BE2C (cell line): ENCODE results near the gene SSNA1.

Experiments used
- DNase-seq: peaks from one replicate; pipeline ENCODE4 v3.0.0-alpha.2; 2020
- H3K27me3 ChIP-seq: fragments of 250-450 bp; sonication (Bioruptor Pico); 2 replicates; pipeline ENCODE4 v1.5.1; 2020; ENCODE audit warnings: mild to moderate bottlenecking
- H3K36me3 ChIP-seq: fragments of 250-450 bp; sonication (Bioruptor Pico); 2 replicates; pipeline ENCODE4 v1.5.1; 2020; ENCODE audit warnings: mild to moderate bottlenecking
- H3K4me1 ChIP-seq: fragments of 250-450 bp; sonication (Bioruptor Pico); 2 replicates; pipeline ENCODE4 v1.5.1; 2020
- H3K4me3 ChIP-seq: 2 replicates; pipeline ENCODE4 v1.5.1; 2011; ENCODE audit warnings: low read depth, low read length
- H3K9me3 ChIP-seq: fragments of 250-450 bp; sonication (Bioruptor Pico); 2 replicates; pipeline ENCODE4 v1.5.1; 2020
- TF ChIP-seq, protein P1 (sequence below): IDR thresholded peaks from 2 replicates; pipeline ENCODE4 v1.5.1; 2012; ENCODE audit warnings: mild to moderate bottlenecking, low read depth, low read length

Gene SSNA1

DNA sequence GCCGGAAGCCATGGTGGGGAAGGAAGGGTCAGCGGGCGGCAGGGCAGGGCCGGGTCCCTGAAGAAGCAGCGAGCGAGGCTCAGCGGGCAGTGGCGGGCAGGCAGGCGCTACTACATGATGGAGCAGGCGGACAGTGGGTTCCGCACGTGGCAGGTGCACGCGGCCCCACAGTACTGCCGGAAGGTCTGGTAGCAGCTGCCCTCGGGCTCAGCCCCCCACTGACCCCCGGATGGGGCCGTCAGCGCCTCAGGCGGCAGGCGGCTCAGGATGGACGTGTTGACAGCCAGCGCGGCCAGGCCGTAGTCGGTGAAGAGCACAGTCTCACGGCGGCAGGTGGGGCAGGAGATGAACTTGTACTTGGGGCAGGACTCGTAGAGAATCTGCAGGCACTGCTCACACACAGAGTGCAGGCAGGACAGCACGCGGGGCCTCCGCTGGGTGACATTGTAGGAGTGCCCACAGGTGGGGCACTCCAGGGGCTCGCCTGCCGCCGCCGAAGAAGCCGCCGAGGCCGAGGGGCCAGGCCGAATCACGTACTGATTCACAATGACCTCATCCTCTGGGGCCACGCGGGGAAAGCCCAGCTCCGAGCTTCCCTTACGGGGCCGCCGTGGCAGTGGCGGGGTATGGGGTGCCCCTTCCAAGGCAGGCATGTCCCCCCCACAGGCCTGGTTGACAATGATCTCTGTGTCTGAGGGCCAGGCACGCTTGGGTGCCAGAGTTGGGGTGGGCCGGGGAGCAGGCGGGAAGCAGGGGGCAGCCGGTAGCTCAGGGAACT lies 32.0 kb downstream of the SSNA1 start:
- H3K4me1 ChIP-seq = peaks cover 16% of the 10 kb centered on the region
- H3K27me3 ChIP-seq = no peaks in the 10 kb centered on the region
- H3K9me3 ChIP-seq = no peaks in the 10 kb centered on the region
- no peak for DNase-seq
- no peaks in the 10 kb centered on the region for H3K36me3 ChIP-seq
- no peak overlapping the region for H3K4me3 ChIP-seq
- TF ChIP-seq, protein P1, sequence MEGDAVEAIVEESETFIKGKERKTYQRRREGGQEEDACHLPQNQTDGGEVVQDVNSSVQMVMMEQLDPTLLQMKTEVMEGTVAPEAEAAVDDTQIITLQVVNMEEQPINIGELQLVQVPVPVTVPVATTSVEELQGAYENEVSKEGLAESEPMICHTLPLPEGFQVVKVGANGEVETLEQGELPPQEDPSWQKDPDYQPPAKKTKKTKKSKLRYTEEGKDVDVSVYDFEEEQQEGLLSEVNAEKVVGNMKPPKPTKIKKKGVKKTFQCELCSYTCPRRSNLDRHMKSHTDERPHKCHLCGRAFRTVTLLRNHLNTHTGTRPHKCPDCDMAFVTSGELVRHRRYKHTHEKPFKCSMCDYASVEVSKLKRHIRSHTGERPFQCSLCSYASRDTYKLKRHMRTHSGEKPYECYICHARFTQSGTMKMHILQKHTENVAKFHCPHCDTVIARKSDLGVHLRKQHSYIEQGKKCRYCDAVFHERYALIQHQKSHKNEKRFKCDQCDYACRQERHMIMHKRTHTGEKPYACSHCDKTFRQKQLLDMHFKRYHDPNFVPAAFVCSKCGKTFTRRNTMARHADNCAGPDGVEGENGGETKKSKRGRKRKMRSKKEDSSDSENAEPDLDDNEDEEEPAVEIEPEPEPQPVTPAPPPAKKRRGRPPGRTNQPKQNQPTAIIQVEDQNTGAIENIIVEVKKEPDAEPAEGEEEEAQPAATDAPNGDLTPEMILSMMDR = no peak

DNA sequence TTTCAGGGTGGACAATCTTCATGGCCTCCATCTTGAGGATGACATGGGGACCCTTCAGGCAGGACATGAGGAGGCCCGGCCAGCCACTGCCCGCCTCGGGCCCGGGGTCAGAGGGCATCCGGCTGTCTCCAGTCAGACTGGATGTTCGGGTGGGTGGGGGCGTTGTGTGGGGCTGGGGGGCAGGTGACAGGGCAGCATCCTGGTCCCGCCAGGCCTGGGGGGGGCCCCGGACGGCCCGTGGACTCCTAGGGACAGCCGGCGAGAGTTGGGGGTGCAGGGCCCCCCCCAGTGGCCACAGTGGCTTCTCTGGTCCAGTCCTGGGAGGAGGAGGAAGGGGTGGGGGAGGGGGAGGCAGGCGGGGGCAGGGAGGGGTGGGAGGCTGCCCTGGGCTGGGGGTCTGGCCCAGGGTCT lies 32.6 kb downstream of the SSNA1 start:
- DNase-seq = no peak
- Histone ChIP-seq H3K36me3 (no peaks in the 10 kb centered on the region), H3K4me1 (peaks cover 16% of the 10 kb centered on the region), H3K27me3 (no peaks in the 10 kb centered on the region), H3K9me3 (no peaks in the 10 kb centered on the region), H3K4me3 (no peak overlapping the region)
- TF ChIP-seq, protein P1 = no peak

DNA sequence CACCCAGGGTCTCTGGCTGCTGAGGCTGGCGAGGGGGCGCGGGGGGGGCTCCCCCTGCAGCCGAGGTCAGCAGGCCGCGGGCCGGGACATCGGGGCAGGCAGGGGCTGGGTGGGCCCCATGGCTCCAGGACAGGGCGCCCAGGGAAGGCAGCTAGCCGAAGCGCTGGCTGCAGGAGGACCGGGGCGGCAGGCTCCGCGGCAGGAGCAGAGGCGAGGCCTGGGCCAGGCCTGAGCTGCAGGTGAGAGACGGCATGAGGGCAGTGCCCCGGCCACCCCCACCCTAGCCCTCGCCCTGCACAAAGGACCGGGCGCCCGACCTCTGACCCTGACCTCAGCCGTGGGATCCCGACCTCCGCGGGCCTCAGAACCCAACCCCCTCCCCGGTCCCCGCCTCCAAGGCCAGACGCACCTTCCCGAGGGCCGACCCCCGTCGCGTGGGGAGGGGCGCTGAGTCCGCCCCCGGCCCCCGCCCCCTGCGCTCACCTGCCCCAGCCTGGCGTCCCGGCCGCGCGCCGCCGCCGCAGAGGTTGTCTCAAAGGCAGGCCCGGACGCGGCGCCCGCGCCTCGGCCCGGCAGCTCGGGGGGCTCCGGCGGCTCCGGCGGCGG lies 33.1 kb downstream of the SSNA1 start:
- Histone ChIP-seq H3K27me3 (no peaks in the 10 kb centered on the region), H3K9me3 (no peaks in the 10 kb centered on the region), H3K36me3 (no peaks in the 10 kb centered on the region), H3K4me3 (peak overlapping the region; percentile 33), H3K4me1 (peaks cover 16% of the 10 kb centered on the region)
- TF ChIP-seq, protein P1 = no peak
- DNase-seq = no peak

DNA sequence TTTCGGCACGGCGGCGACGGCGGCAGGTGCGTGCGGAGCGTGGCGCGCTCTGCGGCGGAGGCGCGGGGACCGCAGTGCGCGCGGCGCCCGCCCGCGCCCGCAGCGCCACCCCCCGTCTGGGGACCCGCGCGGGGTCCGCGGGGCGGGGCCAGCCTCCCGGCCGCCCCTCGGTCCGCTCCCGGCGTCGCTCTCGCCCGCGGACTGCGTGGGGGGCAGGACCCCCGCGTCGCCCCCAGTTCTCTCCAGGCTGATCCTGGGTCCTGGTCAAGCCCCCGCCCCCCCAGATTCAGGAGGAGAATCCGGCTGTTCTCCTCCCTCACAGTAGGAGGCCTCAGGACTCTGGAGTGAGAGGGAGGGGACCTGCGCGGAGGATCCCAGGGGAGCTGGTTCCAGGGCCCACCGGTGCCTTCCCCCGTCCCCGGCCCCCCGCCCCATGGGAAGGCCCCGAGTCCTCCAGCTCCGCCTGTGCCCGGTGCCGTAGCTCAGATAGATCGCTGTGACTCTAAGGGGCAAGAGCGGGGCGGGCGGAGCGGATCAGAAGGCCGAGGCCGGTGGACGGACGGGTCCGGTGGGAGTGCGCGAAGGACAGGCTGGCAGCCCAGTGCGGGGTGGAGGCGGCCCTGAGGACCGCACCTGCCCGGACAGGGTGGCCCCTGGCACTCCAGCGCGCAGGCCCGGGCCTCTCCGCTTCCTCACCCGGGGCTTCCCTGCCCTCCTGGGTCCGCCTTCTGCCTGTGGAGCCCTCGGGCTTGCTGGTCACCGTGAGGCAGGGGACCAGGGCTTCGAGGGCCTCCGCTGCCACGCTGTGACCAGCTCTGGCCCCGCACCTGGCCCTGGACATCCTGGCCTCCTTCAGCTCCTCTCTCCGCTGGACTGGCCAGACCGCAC lies 34.0 kb downstream of the SSNA1 start, which contains the start of gene RNF208:
TSS of gene RNF208 (minus strand) at position 51 of the 888 bp plus-strand sequence. CDS start 1,028 bp downstream, outside the sequence.
- H3K4me3 ChIP-seq = peak within 1 kb of the TSS; percentile 90
- TF ChIP-seq, protein P1 = no peak
- H3K27me3 ChIP-seq = no peaks in the 10 kb centered on the region
- no peaks in the 10 kb centered on the region for H3K36me3 ChIP-seq
- no peaks in the 10 kb centered on the region for H3K9me3 ChIP-seq
- DNase-seq = no peak
- peaks cover 16% of the 10 kb centered on the region for H3K4me1 ChIP-seq

DNA sequence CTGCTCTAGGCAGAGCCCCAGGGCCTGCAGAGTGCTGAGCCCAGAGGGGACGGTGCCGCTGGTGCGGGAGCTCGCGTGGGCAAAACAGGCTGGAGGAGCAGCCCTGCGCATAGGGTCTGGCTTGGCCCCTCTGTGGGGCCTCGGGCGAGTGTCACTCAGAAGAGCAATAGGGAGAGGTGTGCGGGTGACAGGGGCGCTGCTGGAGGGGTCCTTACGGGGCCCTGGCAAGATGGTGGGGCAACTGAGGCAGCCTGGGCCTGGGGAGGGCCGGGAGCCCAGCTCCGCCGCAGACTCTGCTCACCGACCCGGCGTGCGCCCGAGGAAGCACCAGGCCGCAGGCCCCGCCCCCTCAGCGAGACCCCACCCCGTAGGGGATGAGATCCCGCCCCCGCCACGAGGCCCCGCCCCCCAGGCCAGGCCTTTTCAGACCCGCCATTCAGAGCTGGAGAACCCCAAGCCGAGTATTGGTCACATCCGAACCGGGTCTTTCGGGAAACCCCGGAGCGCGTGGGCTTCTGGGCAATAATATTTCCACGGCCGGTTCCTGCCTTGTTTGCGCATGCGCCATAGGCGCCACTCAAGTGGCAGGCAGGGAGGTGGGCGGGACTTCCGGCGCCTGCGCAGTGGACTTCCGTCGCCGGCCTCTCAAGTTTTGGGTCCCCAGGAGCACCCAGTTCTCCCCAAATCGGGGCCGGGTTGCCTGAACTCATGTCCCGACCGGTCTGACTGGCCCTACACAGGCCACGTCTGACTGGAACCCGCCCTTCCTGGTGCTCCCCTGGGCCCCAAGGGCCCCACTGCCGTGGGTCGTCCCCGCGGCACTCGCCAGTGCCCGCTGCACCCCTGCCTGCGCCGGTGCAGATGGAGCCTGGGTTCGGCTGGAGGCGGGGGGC lies 34.8 kb downstream of the SSNA1 start:
- Histone ChIP-seq H3K27me3 (no peaks in the 10 kb centered on the region), H3K4me1 (peaks cover 7% of the 10 kb centered on the region), H3K4me3 (peak overlapping the region; percentile 90), H3K9me3 (no peaks in the 10 kb centered on the region), H3K36me3 (no peaks in the 10 kb centered on the region)
- DNase-seq = peak; percentile 98
- TF ChIP-seq, protein P1 = no peak
